ENCODE measurements around the gene TMEM30A.

The TMEM30A gene

DNA sequence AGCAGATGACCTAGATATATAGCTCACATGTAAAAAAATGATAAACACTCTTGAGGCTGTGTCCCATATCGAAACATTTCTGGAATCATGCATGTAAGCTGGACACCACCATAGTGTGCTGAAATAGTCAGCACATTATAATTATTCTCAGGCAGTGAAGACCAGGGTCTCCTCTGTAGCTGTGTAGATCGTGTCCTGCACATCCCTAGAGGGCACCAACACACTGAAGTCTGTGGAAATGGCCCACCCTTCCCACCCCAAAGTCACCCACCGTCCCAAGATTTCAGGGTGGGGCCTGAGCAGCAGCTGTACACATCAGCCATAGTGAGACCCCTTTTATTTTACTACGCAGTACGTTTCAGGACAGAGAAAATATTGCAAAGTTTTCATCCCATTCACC, 21.0 kb upstream of the TMEM30A start:
- H3F3A ChIP-seq (ENCODE audit: low read depth) = no peaks in the 10 kb centered on the region
- no peak overlapping the region for H3K4me3 ChIP-seq (ENCODE audit: low read length, poor library complexity, severe bottlenecking)
- H3K36me3 ChIP-seq (ENCODE audit: insufficient read depth, low read length) = no peaks in the 10 kb centered on the region
- H3K9me2 ChIP-seq (replicated peaks; ENCODE audit: low read depth, low read length) = no peaks in the 10 kb centered on the region
- no peaks in the 10 kb centered on the region for H4K20me1 ChIP-seq (ENCODE audit: insufficient read depth, low read length, poor library complexity, severe bottlenecking)
- no peaks in the 10 kb centered on the region for H3K79me2 ChIP-seq (ENCODE audit: insufficient read depth, low read length)
- no peak for TF ChIP-seq EZH2phosphoT487 (IDR thresholded peaks at IDR 0.05; ENCODE audit: borderline replicate concordance)
- TF ChIP-seq, protein P1, sequence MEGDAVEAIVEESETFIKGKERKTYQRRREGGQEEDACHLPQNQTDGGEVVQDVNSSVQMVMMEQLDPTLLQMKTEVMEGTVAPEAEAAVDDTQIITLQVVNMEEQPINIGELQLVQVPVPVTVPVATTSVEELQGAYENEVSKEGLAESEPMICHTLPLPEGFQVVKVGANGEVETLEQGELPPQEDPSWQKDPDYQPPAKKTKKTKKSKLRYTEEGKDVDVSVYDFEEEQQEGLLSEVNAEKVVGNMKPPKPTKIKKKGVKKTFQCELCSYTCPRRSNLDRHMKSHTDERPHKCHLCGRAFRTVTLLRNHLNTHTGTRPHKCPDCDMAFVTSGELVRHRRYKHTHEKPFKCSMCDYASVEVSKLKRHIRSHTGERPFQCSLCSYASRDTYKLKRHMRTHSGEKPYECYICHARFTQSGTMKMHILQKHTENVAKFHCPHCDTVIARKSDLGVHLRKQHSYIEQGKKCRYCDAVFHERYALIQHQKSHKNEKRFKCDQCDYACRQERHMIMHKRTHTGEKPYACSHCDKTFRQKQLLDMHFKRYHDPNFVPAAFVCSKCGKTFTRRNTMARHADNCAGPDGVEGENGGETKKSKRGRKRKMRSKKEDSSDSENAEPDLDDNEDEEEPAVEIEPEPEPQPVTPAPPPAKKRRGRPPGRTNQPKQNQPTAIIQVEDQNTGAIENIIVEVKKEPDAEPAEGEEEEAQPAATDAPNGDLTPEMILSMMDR (conservative IDR thresholded peaks at IDR 0.05; ENCODE audit: low read length) = no peak
- H3K4me2 ChIP-seq (ENCODE audit: low read depth, low read length, poor library complexity, severe bottlenecking) = no peak overlapping the region
- no peaks in the 10 kb centered on the region for H3K27me3 ChIP-seq (ENCODE audit: insufficient read depth, low read length, poor library complexity, severe bottlenecking)
- no peaks in the 10 kb centered on the region for H3K9me3 ChIP-seq (ENCODE audit: insufficient read depth, low read depth, low read length)
- H3K9ac ChIP-seq (ENCODE audit: low read depth, low read length, poor library complexity, severe bottlenecking) = no peak overlapping the region
- no peaks in the 10 kb centered on the region for H3K4me1 ChIP-seq (ENCODE audit: insufficient read depth, low read length, poor library complexity, severe bottlenecking)
- no peak overlapping the region for H2AFZ ChIP-seq (ENCODE audit: low read length)

DNA sequence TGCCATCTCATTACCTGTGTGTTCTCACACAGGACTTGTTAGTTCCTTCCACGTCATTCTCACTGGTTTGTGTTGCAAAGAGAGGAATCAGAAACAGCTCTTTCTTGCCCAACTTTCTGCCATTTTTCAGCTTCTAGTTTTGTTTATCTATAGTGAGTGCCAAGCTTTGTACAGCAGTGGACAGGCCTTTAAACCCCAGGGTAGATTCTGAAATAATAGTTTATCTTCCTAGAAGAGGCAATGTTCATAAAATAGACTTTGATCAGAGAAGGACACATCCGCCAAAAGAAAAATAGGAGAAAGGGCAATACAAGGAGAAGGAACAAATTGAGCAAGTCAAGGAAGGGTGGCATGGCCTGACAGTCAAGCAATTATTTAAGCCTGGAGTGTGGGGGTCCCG, 17.7 kb upstream of the TMEM30A start:
- no peaks in the 10 kb centered on the region for H3K27me3 ChIP-seq (ENCODE audit: insufficient read depth, low read length, poor library complexity, severe bottlenecking)
- no peaks in the 10 kb centered on the region for H3K79me2 ChIP-seq (ENCODE audit: insufficient read depth, low read length)
- H3K9ac ChIP-seq (ENCODE audit: low read depth, low read length, poor library complexity, severe bottlenecking) = no peak overlapping the region
- no peak overlapping the region for H3K4me3 ChIP-seq (ENCODE audit: low read length, poor library complexity, severe bottlenecking)
- H2AFZ ChIP-seq (ENCODE audit: low read length) = no peak overlapping the region
- no peak overlapping the region for H3K4me2 ChIP-seq (ENCODE audit: low read depth, low read length, poor library complexity, severe bottlenecking)
- H3F3A ChIP-seq (ENCODE audit: low read depth) = no peaks in the 10 kb centered on the region
- no peaks in the 10 kb centered on the region for H3K9me2 ChIP-seq (replicated peaks; ENCODE audit: low read depth, low read length)
- TF ChIP-seq, protein P1 (conservative IDR thresholded peaks at IDR 0.05; ENCODE audit: low read length) = no peak
- no peak for TF ChIP-seq EZH2phosphoT487 (IDR thresholded peaks at IDR 0.05; ENCODE audit: borderline replicate concordance)
- H4K20me1 ChIP-seq (ENCODE audit: insufficient read depth, low read length, poor library complexity, severe bottlenecking) = no peaks in the 10 kb centered on the region
- H3K9me3 ChIP-seq (ENCODE audit: insufficient read depth, low read depth, low read length) = no peaks in the 10 kb centered on the region
- no peaks in the 10 kb centered on the region for H3K36me3 ChIP-seq (ENCODE audit: insufficient read depth, low read length)
- H3K4me1 ChIP-seq (ENCODE audit: insufficient read depth, low read length, poor library complexity, severe bottlenecking) = no peaks in the 10 kb centered on the region

DNA sequence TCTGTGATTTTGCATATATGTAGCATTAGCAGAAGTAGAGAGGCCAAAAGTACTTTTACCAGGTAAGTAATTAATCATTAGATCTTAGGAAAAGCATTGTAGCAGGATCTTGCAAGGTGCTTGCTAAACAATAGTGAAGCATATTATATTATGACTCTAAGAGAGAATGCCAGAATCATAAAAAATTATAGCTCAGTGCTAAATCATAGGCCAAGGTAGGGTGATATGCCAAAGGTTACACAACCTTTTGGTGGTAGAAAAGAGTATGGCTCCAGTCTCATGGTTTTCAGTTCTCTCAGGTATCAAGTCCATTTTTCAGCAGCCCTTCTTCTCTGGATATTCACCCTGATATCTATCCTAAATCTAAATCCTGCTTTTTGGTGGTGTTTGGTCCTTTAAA, 16.9 kb upstream of the TMEM30A start:
- Histone ChIP-seq H3K79me2 (ENCODE audit: insufficient read depth, low read length) (no peaks in the 10 kb centered on the region), H3K36me3 (ENCODE audit: insufficient read depth, low read length) (no peaks in the 10 kb centered on the region), H3K4me3 (ENCODE audit: low read length, poor library complexity, severe bottlenecking) (no peak overlapping the region), H3F3A (ENCODE audit: low read depth) (no peaks in the 10 kb centered on the region), H3K27me3 (ENCODE audit: insufficient read depth, low read length, poor library complexity, severe bottlenecking) (no peaks in the 10 kb centered on the region), H3K9me3 (ENCODE audit: insufficient read depth, low read depth, low read length) (no peaks in the 10 kb centered on the region), H3K9ac (ENCODE audit: low read depth, low read length, poor library complexity, severe bottlenecking) (no peak overlapping the region), H3K4me2 (ENCODE audit: low read depth, low read length, poor library complexity, severe bottlenecking) (no peak overlapping the region), H4K20me1 (ENCODE audit: insufficient read depth, low read length, poor library complexity, severe bottlenecking) (no peaks in the 10 kb centered on the region), H2AFZ (ENCODE audit: low read length) (no peak overlapping the region), H3K9me2 (replicated peaks; ENCODE audit: low read depth, low read length) (no peaks in the 10 kb centered on the region), H3K4me1 (ENCODE audit: insufficient read depth, low read length, poor library complexity, severe bottlenecking) (no peaks in the 10 kb centered on the region)
- TF ChIP-seq EZH2phosphoT487 (IDR thresholded peaks at IDR 0.05; ENCODE audit: borderline replicate concordance) = no peak
- TF ChIP-seq, protein P1 (conservative IDR thresholded peaks at IDR 0.05; ENCODE audit: low read length) = no peak
